ENCODE results near the gene MAP2K3. TPM values are rescaled to one million over a fixed set of nuclear protein-coding genes. Genes with fewer than 3 reads are reported as not detected.

The MAP2K3 gene
- total RNA-seq, 1 donor from 2014 or later = 3.5 TPM

DNA sequence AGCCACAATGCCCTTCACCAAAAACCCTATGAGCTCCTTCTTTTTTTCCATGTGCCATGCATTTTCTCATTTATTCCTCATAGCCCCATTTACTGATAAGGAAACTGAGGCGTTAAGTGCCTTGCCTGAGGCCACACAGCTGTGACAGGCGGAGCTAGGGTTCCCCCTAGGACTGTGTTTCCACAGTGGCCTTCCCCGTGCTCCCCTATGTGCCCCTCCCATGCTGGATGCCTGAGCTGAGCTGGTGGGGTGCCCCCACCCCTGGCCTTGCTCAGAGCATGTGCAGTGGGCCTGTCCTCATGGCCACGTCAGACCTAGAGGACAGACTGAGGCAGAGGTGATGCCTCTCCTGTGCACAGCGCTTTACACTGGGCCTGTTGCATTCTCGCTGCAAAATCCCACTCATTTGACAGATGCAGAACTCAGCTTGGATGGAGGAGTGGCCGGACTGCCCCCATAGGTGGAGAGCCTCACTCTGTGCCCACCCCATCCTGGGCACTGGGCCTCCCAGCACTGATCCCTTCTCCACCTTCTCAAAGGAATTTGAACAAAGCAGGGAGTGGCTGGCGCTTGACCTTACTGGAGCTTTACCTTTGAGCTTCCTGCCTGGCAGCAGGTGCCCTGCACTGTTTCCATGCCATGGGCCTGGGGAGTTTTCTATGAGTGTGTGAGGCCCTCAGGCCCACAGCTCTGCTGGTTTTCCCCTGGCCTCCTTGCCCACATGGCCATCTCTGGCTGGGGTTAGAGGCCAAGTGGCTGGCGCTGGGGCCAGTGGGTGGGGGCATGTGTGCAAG lies 2.6 kb downstream of the MAP2K3 start:
- Histone ChIP-seq H3K9ac (no peak overlapping the region), H4K20me1 (ENCODE audit: low read depth) (peaks cover 18% of the 10 kb centered on the region), H3K27me3 (peaks cover 33% of the 10 kb centered on the region), H3K4me1 (peaks cover 20% of the 10 kb centered on the region), H3F3A (ENCODE audit: low read depth) (peaks cover 5% of the 10 kb centered on the region), H2AFZ (replicated peaks) (no peak overlapping the region), H3K36me3 (no peaks in the 10 kb centered on the region), H3K9me3 (ENCODE audit: low read depth) (no peaks in the 10 kb centered on the region), H3K79me2 (ENCODE audit: low read depth) (peaks cover 5% of the 10 kb centered on the region), H3K27ac (no peak overlapping the region), H3K4me2 (no peak overlapping the region), H3K4me3 (no peak overlapping the region)
- no peak for DNase-seq (ENCODE audit: low spot score)
- H3K27ac Mint-ChIP-seq = no peak overlapping the region
- peaks cover 10% of the 10 kb centered on the region for H3K27me3 Mint-ChIP-seq (ENCODE audit: insufficient read depth, low read depth)
- TF ChIP-seq EZH2phosphoT487 (IDR thresholded peaks at IDR 0.05) (no peak), EZH2 (IDR thresholded peaks at IDR 0.05) (no peak)
- TF ChIP-seq, protein P1, sequence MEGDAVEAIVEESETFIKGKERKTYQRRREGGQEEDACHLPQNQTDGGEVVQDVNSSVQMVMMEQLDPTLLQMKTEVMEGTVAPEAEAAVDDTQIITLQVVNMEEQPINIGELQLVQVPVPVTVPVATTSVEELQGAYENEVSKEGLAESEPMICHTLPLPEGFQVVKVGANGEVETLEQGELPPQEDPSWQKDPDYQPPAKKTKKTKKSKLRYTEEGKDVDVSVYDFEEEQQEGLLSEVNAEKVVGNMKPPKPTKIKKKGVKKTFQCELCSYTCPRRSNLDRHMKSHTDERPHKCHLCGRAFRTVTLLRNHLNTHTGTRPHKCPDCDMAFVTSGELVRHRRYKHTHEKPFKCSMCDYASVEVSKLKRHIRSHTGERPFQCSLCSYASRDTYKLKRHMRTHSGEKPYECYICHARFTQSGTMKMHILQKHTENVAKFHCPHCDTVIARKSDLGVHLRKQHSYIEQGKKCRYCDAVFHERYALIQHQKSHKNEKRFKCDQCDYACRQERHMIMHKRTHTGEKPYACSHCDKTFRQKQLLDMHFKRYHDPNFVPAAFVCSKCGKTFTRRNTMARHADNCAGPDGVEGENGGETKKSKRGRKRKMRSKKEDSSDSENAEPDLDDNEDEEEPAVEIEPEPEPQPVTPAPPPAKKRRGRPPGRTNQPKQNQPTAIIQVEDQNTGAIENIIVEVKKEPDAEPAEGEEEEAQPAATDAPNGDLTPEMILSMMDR (IDR thresholded peaks at IDR 0.05) = no peak
- peaks cover 22% of the 10 kb centered on the region for H3K4me1 Mint-ChIP-seq
- H3K36me3 Mint-ChIP-seq = no peaks in the 10 kb centered on the region
- peaks cover 6% of the 10 kb centered on the region for H3K9me3 Mint-ChIP-seq
- H3K4me3 Mint-ChIP-seq = peak overlapping the region; percentile 89

GRCh38 chr17:21287703-21288449 lies 3.4 kb downstream of the MAP2K3 start:
- Histone ChIP-seq H3K36me3 (no peaks in the 10 kb centered on the region), H3K27ac (no peak overlapping the region), H3K9me3 (ENCODE audit: low read depth) (peaks cover 5% of the 10 kb centered on the region), H3K9ac (no peak overlapping the region), H3K27me3 (peaks cover 25% of the 10 kb centered on the region), H3F3A (ENCODE audit: low read depth) (peaks cover 5% of the 10 kb centered on the region), H2AFZ (replicated peaks) (no peak overlapping the region), H4K20me1 (ENCODE audit: low read depth) (peaks cover 18% of the 10 kb centered on the region), H3K79me2 (ENCODE audit: low read depth) (peaks cover 5% of the 10 kb centered on the region), H3K4me2 (no peak overlapping the region), H3K4me1 (peaks cover 20% of the 10 kb centered on the region), H3K4me3 (no peak overlapping the region)
- no peak for DNase-seq (ENCODE audit: low spot score)
- no peak overlapping the region for H3K27ac Mint-ChIP-seq
- TF ChIP-seq, protein P1 (IDR thresholded peaks at IDR 0.05) = no peak
- TF ChIP-seq EZH2 (IDR thresholded peaks at IDR 0.05) = no peak
- H3K27me3 Mint-ChIP-seq (ENCODE audit: insufficient read depth, low read depth) = peaks cover 13% of the 10 kb centered on the region
- H3K9me3 Mint-ChIP-seq = peaks cover 12% of the 10 kb centered on the region
- no peak overlapping the region for H3K4me3 Mint-ChIP-seq
- H3K4me1 Mint-ChIP-seq = peaks cover 22% of the 10 kb centered on the region
- no peaks in the 10 kb centered on the region for H3K36me3 Mint-ChIP-seq

GRCh38 chr17:21288571-21289017 lies 4.1 kb downstream of the MAP2K3 start:
- Histone ChIP-seq H3K27ac (no peak overlapping the region), H3K4me3 (no peak overlapping the region), H3K27me3 (peaks cover 18% of the 10 kb centered on the region), H3K9me3 (ENCODE audit: low read depth) (peaks cover 6% of the 10 kb centered on the region), H3K4me2 (no peak overlapping the region), H4K20me1 (ENCODE audit: low read depth) (peaks cover 18% of the 10 kb centered on the region), H3K9ac (no peak overlapping the region), H3K36me3 (no peaks in the 10 kb centered on the region), H3K79me2 (ENCODE audit: low read depth) (peaks cover 5% of the 10 kb centered on the region), H3F3A (ENCODE audit: low read depth) (peaks cover 5% of the 10 kb centered on the region), H3K4me1 (peaks cover 20% of the 10 kb centered on the region), H2AFZ (replicated peaks) (no peak overlapping the region)
- Mint-ChIP-seq H3K4me1 (peaks cover 20% of the 10 kb centered on the region), H3K27me3 (ENCODE audit: insufficient read depth, low read depth) (peaks cover 12% of the 10 kb centered on the region), H3K27ac (no peak overlapping the region), H3K9me3 (peaks cover 13% of the 10 kb centered on the region), H3K36me3 (no peaks in the 10 kb centered on the region), H3K4me3 (no peak overlapping the region)
- DNase-seq (ENCODE audit: low spot score) = no peak
- TF ChIP-seq EZH2 (IDR thresholded peaks at IDR 0.05) (no peak), EZH2phosphoT487 (IDR thresholded peaks at IDR 0.05) (no peak)
- TF ChIP-seq, protein P1 (IDR thresholded peaks at IDR 0.05) = no peak
